ENCODE data around the gene NCK2.
A peak's percentile ranks its signal among the peaks of the same experiment; 100 is the strongest.
"Not testable (repeated sequence)": the region's sequence is repeated elsewhere in the genome, so short reads cannot be mapped to it uniquely, and the experiment has no call there.

NCK2 gene

GRCh38 chr2:105757433-105757832, 12.7 kb downstream of the NCK2 start:
- no peak for DNase-seq

GRCh38 chr2:105760191-105760590, 15.5 kb downstream of the NCK2 start:
- DNase-seq = no peak

DNA sequence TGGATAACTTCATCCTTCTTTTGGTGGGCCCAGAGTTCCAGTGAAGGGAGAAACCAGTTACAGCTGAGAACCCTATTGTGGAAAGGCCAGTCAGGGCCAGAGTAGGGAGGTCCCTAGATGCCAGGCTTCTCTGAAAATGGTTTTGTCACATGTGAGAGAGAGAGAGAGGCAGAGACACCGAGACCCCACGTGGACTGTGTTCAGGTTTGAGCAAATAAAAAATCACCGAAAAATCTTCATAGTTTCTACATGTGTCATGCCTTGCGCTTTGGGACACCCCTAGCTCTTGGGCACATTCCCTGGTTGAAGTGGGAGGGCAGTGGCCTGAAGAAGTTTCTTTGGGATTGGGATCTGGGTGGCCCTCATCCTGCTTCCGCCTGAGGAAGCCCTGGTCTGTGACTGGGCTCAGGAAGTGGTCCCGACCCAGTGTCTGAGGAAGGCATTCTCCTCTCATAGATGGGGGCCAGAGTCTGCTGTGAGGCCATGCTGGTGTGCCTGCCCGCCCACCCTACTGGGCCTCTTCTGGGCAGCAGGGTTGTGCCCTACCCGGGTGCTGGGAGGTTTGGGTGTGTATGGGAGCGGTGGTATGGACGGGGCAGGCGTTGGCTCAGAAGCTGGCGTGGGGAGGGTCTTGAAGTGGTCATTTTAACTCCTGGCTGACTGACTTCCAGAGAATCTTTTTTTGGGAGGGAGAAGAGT, 16.1 kb downstream of the NCK2 start:
- DNase-seq = no peak

GRCh38 chr2:105761931-105762515, 17.3 kb downstream of the NCK2 start:
- no peak for DNase-seq

DNA sequence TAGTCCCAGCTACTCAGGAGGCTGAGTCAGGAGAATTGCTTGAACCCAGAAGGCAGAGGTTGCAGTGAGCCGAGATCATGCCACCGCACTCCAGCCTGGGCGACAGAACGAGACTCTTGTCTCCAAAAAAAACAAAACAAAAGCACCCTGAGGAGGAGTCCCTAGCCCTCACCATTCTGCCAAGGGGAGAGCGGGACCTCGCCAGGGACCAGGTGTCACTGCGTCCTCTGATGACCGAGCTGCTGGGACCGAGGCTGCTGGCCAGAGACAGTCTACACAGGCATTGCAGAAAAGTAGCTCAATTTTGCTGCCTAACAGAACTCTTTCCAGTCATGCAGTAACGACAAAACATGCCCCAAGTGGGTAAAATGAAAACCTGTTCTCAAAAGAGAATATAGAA, 18.4 kb downstream of the NCK2 start:
- DNase-seq = no peak

GRCh38 chr2:105764059-105764458, 19.3 kb downstream of the NCK2 start:
- DNase-seq = no peak

- no peak for DNase-seq
Measured at GRCh38 chr2:105765415-105766299, 20.9 kb downstream of the NCK2 start.

- DNase-seq = no peak
Measured at GRCh38 chr2:105766300-105766866, 21.7 kb downstream of the NCK2 start.

GRCh38 chr2:105768176-105768575, 23.5 kb downstream of the NCK2 start:
- DNase-seq = no peak

- DNase-seq = peak; percentile 31
Measured at GRCh38 chr2:105768961-105769452, 24.3 kb downstream of the NCK2 start.

- no peak for DNase-seq
Measured at GRCh38 chr2:105769504-105769903, 24.8 kb downstream of the NCK2 start.

- no peak for DNase-seq
Measured at GRCh38 chr2:105770149-105770548, 25.4 kb downstream of the NCK2 start.

DNA sequence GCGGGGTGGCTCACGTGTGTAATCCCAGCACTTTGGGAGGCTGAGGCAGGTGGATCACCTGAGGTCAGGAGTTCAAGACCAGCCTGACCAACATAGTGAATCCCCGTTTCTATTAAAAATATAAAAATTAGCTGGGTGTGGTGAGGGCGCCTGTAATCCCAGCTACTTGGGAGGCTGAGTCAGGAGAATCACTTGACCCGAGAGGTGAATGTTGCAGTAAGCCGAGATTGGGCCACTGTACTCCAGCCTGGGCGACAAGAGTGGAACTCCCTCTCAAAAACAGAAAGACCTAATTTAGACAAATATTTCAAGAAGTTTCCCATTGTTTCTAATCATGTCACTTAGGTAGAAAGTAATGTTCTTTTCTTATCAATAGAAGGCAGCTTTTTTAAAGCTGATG, 26.6 kb downstream of the NCK2 start:
- not testable (repeated sequence) for DNase-seq

GRCh38 chr2:105771836-105772235, 27.1 kb downstream of the NCK2 start:
- DNase-seq = no peak

DNA sequence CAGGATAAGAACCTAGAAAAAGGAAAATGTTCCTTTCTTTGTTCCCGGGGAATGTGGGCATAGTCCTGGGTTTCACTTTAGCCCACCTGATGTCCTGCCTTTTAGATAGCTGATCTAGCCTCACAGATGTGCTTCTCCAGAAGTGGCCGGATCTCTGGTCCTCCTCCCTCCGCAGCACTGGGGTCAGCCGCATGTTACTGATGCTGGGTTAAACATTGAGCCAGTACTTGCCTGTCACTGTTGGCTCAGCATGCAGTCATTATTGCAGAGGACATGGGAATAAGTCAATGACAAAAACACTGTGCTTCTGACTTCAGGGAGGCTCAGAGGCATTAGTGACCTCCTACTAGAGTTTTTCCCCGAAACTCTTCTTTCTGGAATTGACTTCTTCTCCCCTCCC, 27.6 kb downstream of the NCK2 start:
- DNase-seq = no peak

GRCh38 chr2:105773568-105773967, 28.9 kb downstream of the NCK2 start:
- DNase-seq = no peak

- no peak for DNase-seq
Measured at GRCh38 chr2:105774781-105775337, 30.1 kb downstream of the NCK2 start.

DNA sequence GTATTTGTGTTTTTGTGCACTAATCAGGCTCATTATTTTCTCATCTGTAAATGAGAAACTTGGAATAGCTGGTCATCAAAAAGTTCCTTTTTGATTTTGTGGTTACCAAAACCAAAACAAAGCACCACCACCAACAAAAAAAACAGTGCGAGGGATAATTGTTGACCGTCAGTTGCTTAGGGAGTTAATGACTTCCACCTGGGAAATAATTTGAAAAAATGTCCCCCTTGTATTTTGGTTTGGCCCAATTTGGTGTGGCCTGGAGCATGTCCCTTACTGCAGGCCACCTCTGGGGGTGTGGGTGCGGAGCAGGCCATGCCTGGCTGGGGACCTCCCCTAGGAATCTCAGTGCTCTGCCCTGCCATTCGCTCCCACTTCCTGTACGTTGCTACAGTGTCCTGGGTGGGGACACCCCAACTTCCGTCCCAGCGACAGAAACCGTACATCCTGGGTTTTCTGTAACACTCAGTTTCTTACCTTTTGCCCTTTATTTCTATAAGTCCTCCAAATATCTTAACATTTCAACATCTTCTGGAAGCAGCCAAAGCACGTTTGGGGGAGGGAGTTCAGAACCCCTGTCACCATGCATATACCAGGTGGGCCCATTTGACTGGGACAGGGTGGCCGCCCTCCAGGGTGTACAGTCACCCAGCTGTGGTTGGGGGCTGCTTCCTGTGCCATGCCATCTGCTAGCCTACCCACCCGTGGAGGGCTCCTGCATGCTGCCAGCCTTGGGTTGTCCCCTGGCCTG, 31.3 kb downstream of the NCK2 start:
- no peak for DNase-seq

DNA sequence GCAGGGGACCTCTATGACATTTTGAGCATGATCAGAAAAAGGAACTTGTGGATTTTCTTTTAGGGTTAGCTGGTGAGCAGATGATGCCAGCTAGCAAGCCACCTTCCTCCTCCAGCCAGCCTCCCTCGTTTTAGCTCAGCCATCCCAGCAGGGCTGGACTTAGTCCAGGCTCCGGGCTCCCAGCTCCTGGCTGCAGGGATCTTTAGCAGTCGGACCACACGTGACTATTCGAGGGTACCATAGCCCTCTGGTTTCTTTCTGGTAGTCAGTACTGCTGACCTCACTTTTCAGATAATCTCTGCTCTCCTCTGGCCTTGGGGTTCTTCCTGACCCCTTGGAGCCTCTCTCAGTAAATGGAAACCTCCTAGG, 31.8 kb downstream of the NCK2 start:
- no peak for DNase-seq

DNA sequence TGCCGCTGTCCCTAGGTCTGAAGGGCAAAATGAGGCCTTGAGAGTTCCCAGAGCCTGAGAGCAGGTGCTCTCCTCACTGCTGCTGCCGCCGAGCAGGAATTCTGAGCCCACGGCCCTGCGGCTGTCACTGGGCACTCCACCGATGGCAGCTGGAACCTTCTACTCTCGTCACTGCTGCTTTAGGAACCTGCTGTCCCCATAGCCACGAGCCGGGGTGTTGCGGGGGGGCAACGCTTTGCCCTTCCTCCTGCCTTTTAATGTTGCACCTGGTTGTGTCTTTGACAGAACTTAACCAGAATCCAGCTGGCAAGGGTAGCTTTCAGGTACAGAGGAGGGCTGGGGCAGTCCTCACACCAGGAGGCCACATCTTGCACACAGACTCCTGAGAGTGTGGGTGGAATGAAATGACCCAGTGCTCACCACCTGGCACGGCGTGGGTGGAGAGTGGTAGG, 32.3 kb downstream of the NCK2 start:
- no peak for DNase-seq

DNA sequence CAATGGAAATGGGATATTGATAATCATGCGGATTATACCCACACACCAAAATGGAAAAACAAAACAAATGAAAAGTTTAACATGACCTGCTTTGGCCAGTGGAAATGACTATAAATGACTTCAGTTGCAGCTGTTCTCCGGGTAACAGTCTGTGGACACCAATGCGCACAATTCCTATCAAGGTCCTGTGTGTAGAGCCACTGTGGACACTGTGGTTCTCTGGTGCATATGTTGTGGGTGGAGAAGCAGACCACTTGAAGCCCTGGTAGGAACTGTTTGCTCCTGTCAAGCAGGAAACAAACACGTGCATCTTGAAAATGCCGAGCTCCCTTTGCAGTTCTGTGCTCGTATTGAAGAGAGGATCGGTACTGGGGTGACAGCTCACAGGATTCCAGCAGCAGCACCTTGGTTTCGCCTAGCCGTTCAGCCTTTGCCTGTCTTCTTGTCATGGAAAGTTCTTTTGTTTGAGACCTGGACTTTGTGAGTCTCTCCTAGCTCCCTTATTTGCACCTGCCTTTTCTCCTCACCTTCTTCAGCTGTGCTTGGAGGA, 32.9 kb downstream of the NCK2 start:
- DNase-seq = no peak

- DNase-seq = no peak
Measured at GRCh38 chr2:105778080-105778607, 33.4 kb downstream of the NCK2 start.

All from fibroblast of skin of right quadriceps (primary cell).